ENCODE measurements around the gene JUN. TPM values are rescaled to one million over a fixed set of nuclear protein-coding genes. Genes with fewer than 3 reads are reported as not detected.

JUN gene
- total RNA-seq (ENCODE audit: low replicate concordance) = 30.7 and 55.0 TPM in 2 replicates

DNA sequence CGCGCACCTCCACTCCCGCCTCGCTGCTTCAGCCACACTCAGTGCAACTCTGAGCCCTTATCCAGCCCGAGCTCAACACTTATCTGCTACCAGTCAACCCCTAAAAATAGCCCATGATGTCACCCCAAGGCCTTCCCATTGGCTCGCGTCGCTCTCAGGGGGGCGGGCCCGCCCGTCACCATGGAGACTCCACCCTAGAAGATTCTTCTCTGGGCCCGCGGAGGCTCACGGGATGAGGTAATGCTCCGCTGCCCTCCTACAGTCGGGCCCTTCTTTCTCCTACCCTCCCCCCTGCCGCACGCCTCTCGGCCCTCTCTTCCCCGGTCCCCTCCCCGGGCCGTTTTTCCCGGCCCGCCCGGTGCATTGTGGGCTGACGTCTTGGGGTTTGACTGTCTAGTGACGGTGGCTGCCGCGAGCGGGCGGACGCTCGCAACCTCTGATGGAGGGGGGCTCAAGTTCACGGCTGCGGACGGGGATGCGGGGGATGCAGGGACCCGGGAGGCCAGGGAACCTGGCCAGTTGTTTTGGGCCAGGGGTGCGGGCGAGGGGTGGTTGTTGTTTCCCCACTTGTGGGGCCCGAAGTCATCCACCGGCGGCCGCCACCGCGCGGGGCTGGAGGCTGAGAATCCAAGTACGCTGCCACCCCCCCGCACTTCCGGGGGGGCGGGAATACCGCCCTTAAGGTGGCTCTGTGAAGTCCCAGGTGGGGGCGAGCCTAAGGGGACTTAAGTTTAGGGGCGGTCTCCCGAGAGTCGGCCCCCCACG is at the start of gene JUN:
Gene JUN (minus strand): TSS at position 55 of the 765 bp plus-strand sequence. CDS start 977 bp downstream, outside the sequence.
- TF ChIP-seq, protein P1, sequence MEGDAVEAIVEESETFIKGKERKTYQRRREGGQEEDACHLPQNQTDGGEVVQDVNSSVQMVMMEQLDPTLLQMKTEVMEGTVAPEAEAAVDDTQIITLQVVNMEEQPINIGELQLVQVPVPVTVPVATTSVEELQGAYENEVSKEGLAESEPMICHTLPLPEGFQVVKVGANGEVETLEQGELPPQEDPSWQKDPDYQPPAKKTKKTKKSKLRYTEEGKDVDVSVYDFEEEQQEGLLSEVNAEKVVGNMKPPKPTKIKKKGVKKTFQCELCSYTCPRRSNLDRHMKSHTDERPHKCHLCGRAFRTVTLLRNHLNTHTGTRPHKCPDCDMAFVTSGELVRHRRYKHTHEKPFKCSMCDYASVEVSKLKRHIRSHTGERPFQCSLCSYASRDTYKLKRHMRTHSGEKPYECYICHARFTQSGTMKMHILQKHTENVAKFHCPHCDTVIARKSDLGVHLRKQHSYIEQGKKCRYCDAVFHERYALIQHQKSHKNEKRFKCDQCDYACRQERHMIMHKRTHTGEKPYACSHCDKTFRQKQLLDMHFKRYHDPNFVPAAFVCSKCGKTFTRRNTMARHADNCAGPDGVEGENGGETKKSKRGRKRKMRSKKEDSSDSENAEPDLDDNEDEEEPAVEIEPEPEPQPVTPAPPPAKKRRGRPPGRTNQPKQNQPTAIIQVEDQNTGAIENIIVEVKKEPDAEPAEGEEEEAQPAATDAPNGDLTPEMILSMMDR (IDR thresholded peaks at IDR 0.05; ENCODE audit: insufficient read depth, low read length) = peak; percentile 1
- peak; percentile 100 for DNase-seq (ENCODE audit: low read depth)
- peak within 1 kb of the TSS; percentile 93 for H3K4me3 ChIP-seq (ENCODE audit: low read depth, low read length)

DNA sequence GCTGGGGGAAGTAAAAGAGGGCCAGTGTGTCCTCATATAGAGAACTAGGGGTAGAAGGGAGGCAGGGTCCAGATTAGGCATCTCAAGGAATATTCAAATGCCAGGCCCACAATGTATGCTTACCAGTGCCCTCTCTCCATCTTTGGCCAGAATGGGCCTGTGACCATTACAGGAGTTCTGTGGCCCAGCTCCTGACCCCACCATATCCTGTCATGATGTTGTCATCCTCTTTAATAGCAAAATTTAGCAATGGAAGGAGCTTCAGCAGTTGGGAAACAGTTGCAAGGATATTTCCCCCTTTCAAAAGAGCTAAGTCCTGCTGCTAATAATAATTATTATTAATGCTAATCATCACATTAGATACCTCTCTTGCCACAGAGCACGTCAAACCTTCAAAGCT is 49.3 kb upstream of the JUN start:
- DNase-seq (ENCODE audit: low read depth) = no peak
- H3K4me3 ChIP-seq (ENCODE audit: low read depth, low read length) = no peak overlapping the region
- TF ChIP-seq, protein P1 (IDR thresholded peaks at IDR 0.05; ENCODE audit: insufficient read depth, low read length) = no peak

DNA sequence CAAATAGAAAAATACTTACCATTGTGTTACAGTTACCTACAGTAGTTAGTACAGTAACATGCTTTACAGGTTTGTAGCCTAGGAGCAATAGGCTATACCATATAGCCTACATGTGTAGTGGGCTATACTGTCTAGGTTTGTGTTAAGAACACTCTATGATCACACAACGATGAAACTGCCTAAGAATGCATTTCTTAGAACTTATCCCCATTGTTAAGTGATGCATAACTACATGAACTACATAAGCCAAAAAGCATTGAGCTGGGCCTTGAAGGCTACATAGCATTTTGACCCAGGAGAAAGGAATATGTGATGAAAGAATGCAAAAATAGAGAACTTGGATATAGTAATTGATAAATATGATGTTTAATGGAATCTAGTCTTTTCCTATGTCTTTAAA is 46.4 kb upstream of the JUN start:
- DNase-seq (ENCODE audit: low read depth) = no peak
- TF ChIP-seq, protein P1 (IDR thresholded peaks at IDR 0.05; ENCODE audit: insufficient read depth, low read length) = no peak

DNA sequence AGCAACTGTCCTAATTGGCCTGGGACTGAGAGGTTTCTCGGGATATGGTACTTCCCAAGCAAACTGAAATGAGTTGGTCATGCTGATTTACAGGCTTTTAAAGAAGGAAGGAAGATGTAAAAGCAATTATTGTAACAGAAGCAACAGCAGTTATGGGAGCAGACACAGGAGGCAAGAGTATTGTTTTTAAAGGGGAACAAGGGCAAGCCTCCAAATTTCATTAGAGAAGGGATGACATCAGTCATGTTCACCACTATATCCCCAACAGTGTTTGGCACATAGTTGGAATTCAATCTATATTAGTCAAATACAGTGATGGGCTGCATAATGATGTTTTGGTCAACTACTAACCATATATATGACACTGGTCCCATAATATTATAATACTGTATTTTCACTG is 46.0 kb upstream of the JUN start:
- H3K4me3 ChIP-seq (ENCODE audit: low read depth, low read length) = no peak overlapping the region
- no peak for DNase-seq (ENCODE audit: low read depth)
- TF ChIP-seq, protein P1 (IDR thresholded peaks at IDR 0.05; ENCODE audit: insufficient read depth, low read length) = no peak

More for the DNA sequence above, 46.4 kb upstream of the JUN start:
- no peak overlapping the region for H3K4me3 ChIP-seq (ENCODE audit: low read depth, low read length)

DNA sequence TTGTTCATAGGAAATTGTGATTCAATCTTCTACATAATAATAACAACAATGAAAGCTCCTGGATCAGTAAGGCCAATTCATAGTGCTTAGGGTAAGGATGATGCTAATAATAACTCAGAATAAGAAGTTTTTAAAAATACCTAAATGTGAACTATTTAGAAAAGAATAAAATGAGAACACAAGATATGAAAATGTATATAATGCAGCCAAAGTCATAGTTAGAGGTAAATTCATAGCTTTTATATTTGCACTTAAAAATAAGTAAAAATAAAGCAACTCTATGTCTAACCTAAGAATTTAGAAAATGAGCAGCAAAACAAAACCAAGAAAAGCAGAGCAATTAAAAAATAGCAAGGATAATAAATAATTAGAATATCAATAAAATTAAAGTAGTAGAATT is 43.5 kb upstream of the JUN start:
- no peak for DNase-seq (ENCODE audit: low read depth)
- no peak overlapping the region for H3K4me3 ChIP-seq (ENCODE audit: low read depth, low read length)
- TF ChIP-seq, protein P1 (IDR thresholded peaks at IDR 0.05; ENCODE audit: insufficient read depth, low read length) = no peak

DNA sequence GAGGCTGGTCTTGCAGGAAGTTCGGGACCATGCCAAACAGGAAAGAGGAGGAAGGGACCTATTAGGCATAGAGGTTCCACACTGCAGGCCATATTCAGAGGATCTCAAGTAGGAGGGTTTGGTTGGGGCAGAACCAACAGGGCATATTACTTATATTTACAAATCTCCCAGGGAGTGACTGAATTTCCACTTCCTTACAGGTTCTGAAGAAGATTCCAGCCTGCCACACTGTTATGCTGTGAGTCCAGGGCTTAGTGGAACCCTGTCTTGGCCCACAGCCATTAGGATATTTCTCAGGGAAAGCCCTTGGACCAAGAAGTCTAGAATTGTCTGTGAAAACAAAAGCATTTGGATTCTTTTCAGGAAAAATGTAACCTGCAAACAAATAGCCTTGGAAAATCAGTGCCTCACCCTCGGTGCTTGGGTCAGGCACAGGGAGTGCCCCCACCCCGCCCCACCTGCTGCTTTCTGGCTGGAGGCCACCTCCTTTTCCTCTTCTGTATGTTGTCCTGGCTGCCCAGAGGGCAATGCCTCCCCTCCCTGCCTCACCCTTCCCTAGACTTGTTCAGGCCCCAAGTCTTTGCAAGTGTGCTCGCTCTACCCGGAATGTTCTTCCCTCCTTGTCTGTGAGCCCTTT is 41.0 kb upstream of the JUN start:
- TF ChIP-seq, protein P1 (IDR thresholded peaks at IDR 0.05; ENCODE audit: insufficient read depth, low read length) = no peak
- no peak overlapping the region for H3K4me3 ChIP-seq (ENCODE audit: low read depth, low read length)
- no peak for DNase-seq (ENCODE audit: low read depth)
